Stimulated activated CD4-positive, alpha-beta T cell treated with anti-CD3 and anti-CD28 coated beads, TNF-alpha, amount 100 ng/mL, for 48 hours (primary cell): ENCODE results near the gene RBFOX1.

Experiments used
- DNase-seq, 3 donors: peaks; one replicate each; pipeline ENCODE4 v3.0.0-alpha.2; 2020; ENCODE audit warnings: low read depth in 3 of 3

The RBFOX1 gene

GRCh38 chr16:7597677-7598076 lies 265.0 kb downstream of the RBFOX1 start:
- no peak for DNase-seq

GRCh38 chr16:7601100-7601499 lies 268.5 kb downstream of the RBFOX1 start:
- DNase-seq, result no peak

- DNase-seq, result no peak
Observed at GRCh38 chr16:7602291-7602950, 269.8 kb downstream of the RBFOX1 start.

GRCh38 chr16:7605812-7606211 lies 273.2 kb downstream of the RBFOX1 start:
- no peak for DNase-seq

GRCh38 chr16:7612671-7613070 lies 280.0 kb downstream of the RBFOX1 start:
- DNase-seq, result no peak

GRCh38 chr16:7613518-7613917 lies 280.9 kb downstream of the RBFOX1 start:
- DNase-seq, result no peak

GRCh38 chr16:7614021-7614795 lies 281.6 kb downstream of the RBFOX1 start:
- no peak for DNase-seq

GRCh38 chr16:7615565-7615964 lies 282.9 kb downstream of the RBFOX1 start:
- DNase-seq, result no peak

GRCh38 chr16:7624871-7625766 lies 292.5 kb downstream of the RBFOX1 start:
- DNase-seq, result no peak

- no peak for DNase-seq
Observed at GRCh38 chr16:7628981-7629380, 296.3 kb downstream of the RBFOX1 start.

GRCh38 chr16:7629571-7629970 lies 296.9 kb downstream of the RBFOX1 start:
- DNase-seq, result no peak

GRCh38 chr16:7637446-7637845 lies 304.8 kb downstream of the RBFOX1 start:
- no peak for DNase-seq

- no peak for DNase-seq
Observed at GRCh38 chr16:7638306-7638705, 305.7 kb downstream of the RBFOX1 start.

- DNase-seq, result no peak
Observed at GRCh38 chr16:7640334-7640733, 307.7 kb downstream of the RBFOX1 start.

- no peak for DNase-seq
Observed at GRCh38 chr16:7644176-7644575, 311.5 kb downstream of the RBFOX1 start.

GRCh38 chr16:7644811-7645210 lies 312.2 kb downstream of the RBFOX1 start:
- DNase-seq, result no peak

GRCh38 chr16:7646821-7647500 lies 314.3 kb downstream of the RBFOX1 start:
- DNase-seq, result no peak

- no peak for DNase-seq
Observed at GRCh38 chr16:7650431-7650830, 317.8 kb downstream of the RBFOX1 start.

GRCh38 chr16:7651803-7652570 lies 319.3 kb downstream of the RBFOX1 start:
- no peak for DNase-seq

- no peak for DNase-seq
Observed at GRCh38 chr16:7653746-7654461, 321.3 kb downstream of the RBFOX1 start.
